ENCODE measurements around the gene MRPL34.

DNA sequence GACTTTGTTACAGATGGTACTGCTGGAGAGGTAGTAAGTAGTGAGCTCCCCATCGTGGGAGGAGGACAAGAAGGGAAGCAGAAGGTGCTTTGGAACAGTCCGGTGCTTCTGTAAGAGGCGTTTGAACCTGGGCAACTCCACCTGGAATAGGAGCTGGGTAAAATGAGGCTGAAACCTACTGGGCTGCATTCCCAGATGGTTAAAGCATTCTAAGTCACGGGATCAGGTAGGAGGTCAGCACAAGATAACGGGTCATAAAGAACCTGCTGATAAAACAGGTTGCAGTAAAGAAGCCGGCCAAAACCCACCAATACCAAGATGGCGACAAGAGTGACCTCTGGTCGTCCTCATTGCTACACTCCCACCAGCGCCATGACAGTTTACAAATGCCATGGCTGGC lies 18.9 kb upstream of the MRPL34 start:
- TF ChIP-seq, protein P1, sequence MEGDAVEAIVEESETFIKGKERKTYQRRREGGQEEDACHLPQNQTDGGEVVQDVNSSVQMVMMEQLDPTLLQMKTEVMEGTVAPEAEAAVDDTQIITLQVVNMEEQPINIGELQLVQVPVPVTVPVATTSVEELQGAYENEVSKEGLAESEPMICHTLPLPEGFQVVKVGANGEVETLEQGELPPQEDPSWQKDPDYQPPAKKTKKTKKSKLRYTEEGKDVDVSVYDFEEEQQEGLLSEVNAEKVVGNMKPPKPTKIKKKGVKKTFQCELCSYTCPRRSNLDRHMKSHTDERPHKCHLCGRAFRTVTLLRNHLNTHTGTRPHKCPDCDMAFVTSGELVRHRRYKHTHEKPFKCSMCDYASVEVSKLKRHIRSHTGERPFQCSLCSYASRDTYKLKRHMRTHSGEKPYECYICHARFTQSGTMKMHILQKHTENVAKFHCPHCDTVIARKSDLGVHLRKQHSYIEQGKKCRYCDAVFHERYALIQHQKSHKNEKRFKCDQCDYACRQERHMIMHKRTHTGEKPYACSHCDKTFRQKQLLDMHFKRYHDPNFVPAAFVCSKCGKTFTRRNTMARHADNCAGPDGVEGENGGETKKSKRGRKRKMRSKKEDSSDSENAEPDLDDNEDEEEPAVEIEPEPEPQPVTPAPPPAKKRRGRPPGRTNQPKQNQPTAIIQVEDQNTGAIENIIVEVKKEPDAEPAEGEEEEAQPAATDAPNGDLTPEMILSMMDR (IDR thresholded peaks at IDR 0.05), result no peak
- TF ChIP-seq EZH2 (IDR thresholded peaks at IDR 0.05) (no peak), EZH2phosphoT487 (IDR thresholded peaks at IDR 0.05) (no peak)

All from neural progenitor cell (in vitro differentiated cells).